Osteocyte (in vitro differentiated cells): ENCODE measurements around the gene CHKA. TPM values are rescaled to one million over a fixed set of nuclear protein-coding genes. Genes with fewer than 3 reads are reported as not detected.

Experiments used
- DNase-seq: peaks from one replicate; pipeline ENCODE4 v3.0.0; 2021; ENCODE audit warnings: mixed read lengths; ENCODE audit not compliant: unreplicated experiment; ENCODE audit errors: extremely low spot score
- H3K27ac Mint-ChIP-seq: one replicate; pipeline ENCODE4 v1.8.0; 2021; ENCODE audit warnings: mild to moderate bottlenecking, mixed read lengths; ENCODE audit not compliant: unreplicated experiment
- H3K27me3 Mint-ChIP-seq: one replicate; pipeline ENCODE4 v1.8.0; 2021; ENCODE audit warnings: mixed read lengths; ENCODE audit not compliant: unreplicated experiment
- H3K36me3 Mint-ChIP-seq: one replicate; pipeline ENCODE4 v1.8.0; 2021; ENCODE audit warnings: mixed read lengths; ENCODE audit not compliant: unreplicated experiment
- H3K4me1 Mint-ChIP-seq: one replicate; pipeline ENCODE4 v1.8.0; 2021; ENCODE audit warnings: mixed read lengths; ENCODE audit not compliant: unreplicated experiment
- H3K4me3 Mint-ChIP-seq: one replicate; pipeline ENCODE4 v1.8.0; 2021; ENCODE audit warnings: mild to moderate bottlenecking, moderate library complexity, mixed read lengths; ENCODE audit not compliant: unreplicated experiment
- H3K9me3 Mint-ChIP-seq: one replicate; pipeline ENCODE4 v1.8.0; 2021; ENCODE audit warnings: mixed read lengths; ENCODE audit not compliant: unreplicated experiment
- total RNA-seq: library from RNA; stranded (reverse); gene quantifications from 2 replicates; pipeline ENCODE4 v1.2.1, GENCODE V29; 2021
- TF ChIP-seq, protein P1 (sequence below): fragments of 200-600 bp; sonication (generic); IDR thresholded peaks from 2 replicates; pipeline ENCODE4 v1.5.0; 2021; ENCODE audit warnings: antibody characterized with exemption, mild to moderate bottlenecking, moderate library complexity

CHKA gene
- total RNA-seq, 1 donor from 2014 or later: 38.0 TPM

DNA sequence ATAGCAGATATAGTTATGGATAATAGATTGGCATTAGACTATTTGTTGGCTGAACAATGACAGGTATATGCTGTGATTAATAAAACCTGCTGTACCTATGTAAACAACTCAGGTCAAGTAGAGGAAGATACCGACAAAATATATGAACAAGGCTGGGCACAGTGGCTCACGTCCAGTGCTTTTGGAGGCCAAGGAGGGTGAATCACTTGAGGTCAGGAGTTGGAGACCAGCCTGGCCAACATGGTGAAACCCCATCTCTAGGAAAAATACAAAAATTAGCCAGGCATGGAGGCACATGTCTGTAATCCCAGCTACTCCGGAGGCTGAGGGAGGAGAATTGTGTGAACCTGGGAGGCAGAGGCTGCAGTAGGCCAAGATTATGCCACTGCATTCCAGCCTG lies 14.0 kb upstream of the CHKA start:
- Mint-ChIP-seq H3K9me3 (no peaks in the 10 kb centered on the region), H3K4me3 (no peak overlapping the region), H3K36me3 (no peaks in the 10 kb centered on the region), H3K27me3 (no peaks in the 10 kb centered on the region), H3K27ac (no peak overlapping the region), H3K4me1 (no peaks in the 10 kb centered on the region)
- DNase-seq: no peak
- TF ChIP-seq, protein P1, sequence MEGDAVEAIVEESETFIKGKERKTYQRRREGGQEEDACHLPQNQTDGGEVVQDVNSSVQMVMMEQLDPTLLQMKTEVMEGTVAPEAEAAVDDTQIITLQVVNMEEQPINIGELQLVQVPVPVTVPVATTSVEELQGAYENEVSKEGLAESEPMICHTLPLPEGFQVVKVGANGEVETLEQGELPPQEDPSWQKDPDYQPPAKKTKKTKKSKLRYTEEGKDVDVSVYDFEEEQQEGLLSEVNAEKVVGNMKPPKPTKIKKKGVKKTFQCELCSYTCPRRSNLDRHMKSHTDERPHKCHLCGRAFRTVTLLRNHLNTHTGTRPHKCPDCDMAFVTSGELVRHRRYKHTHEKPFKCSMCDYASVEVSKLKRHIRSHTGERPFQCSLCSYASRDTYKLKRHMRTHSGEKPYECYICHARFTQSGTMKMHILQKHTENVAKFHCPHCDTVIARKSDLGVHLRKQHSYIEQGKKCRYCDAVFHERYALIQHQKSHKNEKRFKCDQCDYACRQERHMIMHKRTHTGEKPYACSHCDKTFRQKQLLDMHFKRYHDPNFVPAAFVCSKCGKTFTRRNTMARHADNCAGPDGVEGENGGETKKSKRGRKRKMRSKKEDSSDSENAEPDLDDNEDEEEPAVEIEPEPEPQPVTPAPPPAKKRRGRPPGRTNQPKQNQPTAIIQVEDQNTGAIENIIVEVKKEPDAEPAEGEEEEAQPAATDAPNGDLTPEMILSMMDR: no peak

DNA sequence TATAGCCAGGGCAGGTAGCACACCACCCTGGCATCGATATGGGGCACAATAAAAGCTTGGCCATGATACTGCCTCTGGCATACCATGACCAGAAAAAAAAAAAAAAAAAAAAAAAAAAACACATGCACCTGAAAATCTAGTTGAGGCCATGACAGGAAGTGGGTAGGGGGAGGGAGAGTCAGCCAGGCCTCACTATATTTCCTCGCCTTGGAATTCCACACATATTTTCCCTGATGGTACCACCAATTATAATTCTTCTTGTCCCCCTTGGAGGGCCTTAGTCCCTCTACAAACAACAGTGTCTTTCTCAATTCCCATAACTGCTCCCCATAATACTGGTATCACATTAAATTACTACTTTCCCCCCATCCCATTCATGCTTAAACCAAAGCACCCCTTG lies 12.6 kb upstream of the CHKA start:
- H3K27me3 Mint-ChIP-seq: no peaks in the 10 kb centered on the region
- DNase-seq: no peak
- TF ChIP-seq, protein P1: no peak
- no peaks in the 10 kb centered on the region for H3K9me3 Mint-ChIP-seq
- H3K27ac Mint-ChIP-seq: no peak overlapping the region
- H3K4me3 Mint-ChIP-seq: no peak overlapping the region
- no peaks in the 10 kb centered on the region for H3K36me3 Mint-ChIP-seq
- peaks cover 9% of the 10 kb centered on the region for H3K4me1 Mint-ChIP-seq

DNA sequence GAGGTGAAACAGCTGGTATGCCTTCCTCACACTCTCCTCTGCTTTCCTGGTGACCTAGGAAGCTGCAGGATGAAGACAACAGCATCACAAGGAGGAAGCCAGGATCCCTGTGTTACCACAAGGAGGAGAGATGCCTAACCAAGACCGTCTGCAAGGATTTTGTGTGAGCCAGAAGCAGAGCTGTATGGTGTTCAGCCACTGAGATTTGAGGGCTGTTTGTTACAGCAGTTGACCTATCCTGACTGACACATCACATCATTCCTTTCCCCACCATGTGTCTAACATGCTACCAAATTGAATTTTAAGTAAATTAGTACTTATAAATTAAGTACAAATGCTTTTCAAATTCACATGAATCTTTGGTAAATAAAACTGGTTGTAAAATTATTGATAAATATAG lies 8.9 kb upstream of the CHKA start:
- no peak overlapping the region for H3K4me3 Mint-ChIP-seq
- TF ChIP-seq, protein P1: no peak
- no peak overlapping the region for H3K27ac Mint-ChIP-seq
- H3K4me1 Mint-ChIP-seq: peaks cover 27% of the 10 kb centered on the region
- H3K9me3 Mint-ChIP-seq: no peaks in the 10 kb centered on the region
- no peak for DNase-seq
- H3K36me3 Mint-ChIP-seq: no peaks in the 10 kb centered on the region
- no peaks in the 10 kb centered on the region for H3K27me3 Mint-ChIP-seq

DNA sequence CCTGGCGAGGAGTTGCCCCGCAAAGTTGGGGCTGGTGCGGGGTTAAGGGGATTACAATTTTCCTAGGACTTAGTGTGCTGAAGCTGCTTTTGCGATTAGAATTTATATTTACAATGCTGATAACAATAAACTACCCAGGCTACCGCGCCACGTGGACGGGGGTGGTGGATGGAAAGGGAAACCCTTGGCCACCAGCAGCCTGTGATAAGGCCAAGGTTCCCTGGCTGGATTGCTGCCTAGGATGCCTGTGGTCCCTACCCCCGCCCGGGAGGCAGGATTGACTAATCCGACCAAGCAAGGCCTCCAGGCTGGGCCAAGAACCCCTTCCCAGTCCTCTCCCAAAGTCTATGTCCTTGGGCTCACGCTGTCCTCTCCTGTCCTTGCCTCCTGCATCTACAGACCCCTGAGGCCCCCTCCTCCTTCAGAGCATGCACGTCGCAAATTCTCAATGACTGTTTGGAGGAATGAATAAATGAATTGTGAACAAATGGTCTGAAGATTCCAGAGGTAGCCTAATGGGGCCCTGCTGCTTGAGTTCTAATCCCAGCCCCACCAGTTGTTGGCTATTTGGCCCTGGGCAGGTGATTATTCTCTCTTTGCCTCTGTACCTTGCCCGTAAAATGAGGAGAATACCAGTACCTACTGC lies 7.6 kb upstream of the CHKA start:
- TF ChIP-seq, protein P1: no peak
- no peaks in the 10 kb centered on the region for H3K27me3 Mint-ChIP-seq
- H3K9me3 Mint-ChIP-seq: no peaks in the 10 kb centered on the region
- no peak overlapping the region for H3K27ac Mint-ChIP-seq
- H3K4me1 Mint-ChIP-seq: peaks cover 27% of the 10 kb centered on the region
- no peak for DNase-seq
- H3K4me3 Mint-ChIP-seq: peak overlapping the region; percentile 68
- no peaks in the 10 kb centered on the region for H3K36me3 Mint-ChIP-seq

DNA sequence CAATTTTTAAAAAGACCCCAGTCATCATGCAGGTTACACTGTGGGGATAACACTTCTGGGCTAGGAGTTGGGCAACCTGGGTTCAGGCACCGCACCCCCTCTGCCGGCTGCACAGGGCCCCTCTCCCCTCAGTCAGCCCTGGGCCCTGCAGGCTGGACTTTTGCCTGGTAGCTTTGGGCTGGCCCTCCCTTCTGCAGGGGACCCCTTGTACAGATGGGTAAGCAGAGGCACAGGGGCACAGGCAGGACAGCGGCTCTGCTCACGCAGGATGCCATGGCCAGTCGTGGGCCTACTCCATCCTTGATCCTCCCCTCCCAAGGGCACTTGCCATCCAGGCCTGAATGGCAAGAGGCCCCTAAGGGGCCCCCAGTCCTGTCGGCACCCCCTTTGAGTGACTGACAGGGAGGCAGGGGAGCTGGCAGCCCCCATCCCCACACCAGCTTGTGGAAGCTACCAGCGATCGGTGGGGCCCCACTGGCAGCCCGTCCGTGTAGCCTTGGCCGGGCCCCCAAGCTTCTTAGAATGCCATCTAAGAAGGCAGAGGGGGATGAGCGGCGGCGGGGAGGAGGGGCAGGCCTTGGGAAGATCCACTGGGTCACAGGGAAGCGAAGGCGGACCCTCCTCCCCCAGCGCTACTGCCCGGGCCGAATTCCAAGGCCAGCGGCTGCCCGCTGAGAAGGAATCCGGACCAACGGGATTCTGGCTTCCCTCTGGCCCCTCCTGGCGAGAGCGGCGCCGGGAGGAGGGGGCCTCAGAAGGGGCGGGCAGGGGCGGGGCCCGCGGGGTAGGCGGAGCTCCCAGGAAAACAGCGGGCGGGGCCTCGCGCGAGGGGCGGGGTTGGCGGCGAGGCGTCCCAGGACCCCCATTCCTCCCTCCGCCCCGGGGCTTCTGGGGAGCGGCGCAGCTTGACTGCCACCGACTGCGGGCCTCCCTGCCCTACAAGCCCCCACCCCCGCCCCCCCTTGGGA lies 6.8 kb upstream of the CHKA start:
- no peak overlapping the region for H3K27ac Mint-ChIP-seq

More for the DNA sequence above, 6.8 kb upstream of the CHKA start:
- DNase-seq: peak; percentile 93
- peak overlapping the region; percentile 68 for H3K4me3 Mint-ChIP-seq
- no peaks in the 10 kb centered on the region for H3K27me3 Mint-ChIP-seq
- no peaks in the 10 kb centered on the region for H3K36me3 Mint-ChIP-seq
- TF ChIP-seq, protein P1: no peak
- H3K4me1 Mint-ChIP-seq: peaks cover 31% of the 10 kb centered on the region
- no peaks in the 10 kb centered on the region for H3K9me3 Mint-ChIP-seq
